Stimulated activated CD4-positive, alpha-beta T cell treated with anti-CD3 and anti-CD28 coated beads, Interleukin-12 subunit alpha, Interleukin-12 subunit beta, amount 100 ng/mL, for 48 hours (primary cell): ENCODE results near the gene LMAN1.
A peak's percentile ranks its signal among the peaks of the same experiment; 100 is the strongest.

Source experiments
- DNase-seq, 3 donors: peaks; one replicate each; pipeline ENCODE4 v3.0.0-alpha.2; 2020; ENCODE audit warnings: low read depth in 2 of 3, low spot score in 1 of 3

The LMAN1 gene, protein sequence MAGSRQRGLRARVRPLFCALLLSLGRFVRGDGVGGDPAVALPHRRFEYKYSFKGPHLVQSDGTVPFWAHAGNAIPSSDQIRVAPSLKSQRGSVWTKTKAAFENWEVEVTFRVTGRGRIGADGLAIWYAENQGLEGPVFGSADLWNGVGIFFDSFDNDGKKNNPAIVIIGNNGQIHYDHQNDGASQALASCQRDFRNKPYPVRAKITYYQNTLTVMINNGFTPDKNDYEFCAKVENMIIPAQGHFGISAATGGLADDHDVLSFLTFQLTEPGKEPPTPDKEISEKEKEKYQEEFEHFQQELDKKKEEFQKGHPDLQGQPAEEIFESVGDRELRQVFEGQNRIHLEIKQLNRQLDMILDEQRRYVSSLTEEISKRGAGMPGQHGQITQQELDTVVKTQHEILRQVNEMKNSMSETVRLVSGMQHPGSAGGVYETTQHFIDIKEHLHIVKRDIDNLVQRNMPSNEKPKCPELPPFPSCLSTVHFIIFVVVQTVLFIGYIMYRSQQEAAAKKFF

DNA sequence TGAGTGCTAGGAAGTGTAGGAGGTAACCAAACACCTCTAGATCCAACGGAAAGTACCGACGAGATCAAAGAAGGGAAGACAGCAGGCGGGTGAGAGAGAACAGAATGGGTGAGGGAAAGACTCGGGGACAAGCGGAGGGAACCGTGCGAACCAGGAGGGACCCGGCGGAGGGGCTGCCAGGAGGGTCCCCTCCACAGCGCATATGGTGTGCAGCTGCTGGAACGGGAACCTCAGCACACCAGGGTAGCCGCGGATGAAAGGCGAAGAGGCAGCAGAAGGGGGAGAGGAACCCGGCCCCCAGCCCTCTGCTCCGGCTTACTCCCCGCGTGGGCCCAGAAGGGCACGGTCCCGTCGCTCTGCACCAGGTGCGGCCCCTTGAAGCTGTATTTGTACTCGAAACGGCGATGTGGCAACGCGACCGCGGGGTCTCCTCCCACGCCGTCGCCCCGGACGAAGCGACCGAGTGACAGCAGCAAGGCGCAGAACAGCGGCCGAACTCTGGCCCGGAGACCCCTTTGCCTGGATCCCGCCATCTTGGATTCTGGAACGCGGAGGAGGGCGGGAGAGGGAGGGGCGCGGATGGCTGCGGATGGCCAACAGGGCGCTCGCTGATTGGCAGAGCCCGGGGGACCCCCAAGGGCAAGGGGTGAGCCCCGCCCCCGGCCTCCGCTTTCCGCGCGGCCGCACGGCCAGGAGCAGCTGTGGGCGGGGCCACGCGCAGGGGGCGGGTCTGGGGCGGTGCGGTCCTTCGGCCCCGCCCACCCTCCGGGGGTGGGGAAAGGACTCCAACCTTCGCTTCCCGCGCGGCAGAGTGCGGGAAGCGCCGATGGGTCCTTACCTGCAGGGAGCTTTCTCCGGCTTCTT lies at the start of gene LMAN1:
TSS of gene LMAN1 (minus strand) at position 554 of the 864 bp plus-strand sequence. CDS start at position 533, 21 bp downstream.
- DNase-seq, result peak; percentile 87 to 91 (median 87)

DNA sequence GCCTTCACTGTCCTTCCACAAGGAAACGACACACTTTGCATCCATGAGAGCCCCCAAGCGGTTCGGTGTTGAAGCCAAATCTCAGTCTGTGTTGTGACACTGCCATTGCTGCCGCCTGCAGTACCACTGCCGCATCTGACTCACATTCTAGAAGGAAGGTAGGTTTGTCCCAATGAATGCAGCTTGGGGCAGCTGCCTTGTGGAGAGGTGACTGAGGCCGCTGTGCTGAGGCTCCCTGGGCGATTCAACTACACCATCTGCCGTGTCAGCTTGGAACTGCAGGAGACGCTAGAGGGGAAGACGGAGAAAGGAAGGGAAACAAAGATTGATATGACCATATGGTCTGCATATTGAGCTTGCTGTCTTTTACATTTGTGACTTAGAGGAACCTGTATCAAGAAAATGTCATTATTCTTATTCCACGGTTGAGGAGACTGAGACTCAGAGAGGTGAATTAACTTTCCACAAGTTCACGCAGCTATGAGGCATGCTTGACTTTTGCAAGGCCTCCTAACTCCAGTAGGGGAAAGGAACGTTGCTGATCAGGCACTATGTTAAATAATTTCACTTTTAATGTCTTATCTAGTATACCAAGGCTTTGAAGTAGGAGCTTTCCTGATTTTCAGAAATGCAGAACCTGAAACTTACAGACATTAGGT lies 43.5 kb upstream of the LMAN1 start:
- peak; percentile 56 to 77 (median 66) for DNase-seq

DNA sequence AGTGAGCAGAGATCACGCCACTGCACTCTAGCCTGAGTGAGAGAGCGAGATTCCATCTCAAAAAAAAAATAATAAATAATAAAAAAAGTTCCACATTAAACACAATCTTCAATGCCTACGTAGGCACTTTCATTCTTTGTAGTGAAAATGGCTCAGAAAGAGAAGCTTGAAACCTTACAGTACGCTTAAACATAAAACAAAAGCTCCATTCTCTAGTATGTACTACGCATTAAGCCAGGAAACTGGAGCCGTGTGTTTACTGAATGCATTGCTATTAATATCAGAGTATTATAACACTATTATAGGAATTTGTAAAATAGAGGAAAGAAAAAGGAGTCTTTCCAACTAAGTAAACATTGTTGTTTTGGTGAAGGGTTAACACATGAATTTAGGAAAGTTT lies 41.3 kb upstream of the LMAN1 start:
- no peak for DNase-seq

DNA sequence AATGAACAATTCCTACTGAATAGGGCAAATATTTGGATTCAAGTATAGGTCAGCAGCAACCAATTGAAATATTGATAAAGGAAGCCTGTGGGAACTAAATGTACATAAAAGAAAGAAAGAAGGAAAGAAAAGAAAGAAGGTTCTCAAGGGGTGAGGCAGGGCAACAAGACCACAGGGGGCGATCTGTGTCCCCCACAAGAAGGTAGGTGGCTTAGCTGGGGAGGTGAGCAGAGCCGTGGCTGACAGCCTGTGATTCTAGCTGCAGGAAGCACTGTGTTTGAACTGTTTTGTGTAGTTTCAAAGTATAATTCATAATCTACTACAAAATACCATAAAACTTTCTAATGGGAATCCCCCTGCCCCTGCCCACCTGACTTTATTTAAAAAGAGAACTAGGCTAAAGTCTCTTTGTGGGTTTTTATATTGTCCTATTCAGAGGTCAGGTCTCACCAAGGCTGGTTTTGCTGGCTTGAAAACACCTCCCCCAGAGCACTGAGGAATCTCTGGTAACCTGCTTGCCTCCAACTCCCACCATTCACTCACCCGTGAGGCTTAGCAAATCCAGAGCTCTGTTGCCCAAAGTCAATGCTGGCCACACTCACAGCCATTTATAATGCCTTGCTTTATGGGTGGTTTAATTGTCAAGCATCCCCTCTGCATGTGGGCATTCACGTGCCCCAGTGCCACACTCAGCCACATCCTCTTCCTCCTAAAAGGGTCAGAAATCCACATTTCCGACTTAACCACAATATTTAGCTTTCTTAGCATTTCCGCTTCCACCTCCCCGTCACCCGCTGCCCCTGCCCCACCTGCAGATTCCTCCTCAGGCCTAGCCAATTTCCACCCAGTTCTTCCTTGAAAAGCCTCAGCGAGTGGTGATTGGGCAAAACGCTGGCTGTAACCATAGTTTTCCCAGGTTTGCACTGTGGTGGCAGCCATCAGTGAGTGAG lies 36.4 kb upstream of the LMAN1 start:
- DNase-seq, result no peak

DNA sequence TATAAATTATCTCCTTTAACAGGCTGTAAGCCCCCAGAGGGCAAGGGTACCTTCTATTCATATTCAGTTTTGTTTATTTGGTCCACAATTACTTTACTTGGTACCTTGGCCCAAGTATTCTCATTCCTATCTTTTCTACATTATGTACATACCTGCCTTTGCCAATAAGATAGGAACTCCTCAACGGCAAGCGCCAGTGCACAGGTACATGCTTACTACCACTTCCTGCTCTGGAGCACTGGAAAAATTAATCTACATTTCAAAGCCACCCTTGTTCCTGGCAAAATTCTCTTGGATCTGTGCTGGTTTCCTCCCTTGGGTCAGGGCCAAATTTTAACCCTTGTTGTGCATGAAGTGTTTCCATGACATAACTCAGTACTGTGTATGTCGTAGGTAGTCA lies 34.3 kb upstream of the LMAN1 start:
- DNase-seq, result no peak

DNA sequence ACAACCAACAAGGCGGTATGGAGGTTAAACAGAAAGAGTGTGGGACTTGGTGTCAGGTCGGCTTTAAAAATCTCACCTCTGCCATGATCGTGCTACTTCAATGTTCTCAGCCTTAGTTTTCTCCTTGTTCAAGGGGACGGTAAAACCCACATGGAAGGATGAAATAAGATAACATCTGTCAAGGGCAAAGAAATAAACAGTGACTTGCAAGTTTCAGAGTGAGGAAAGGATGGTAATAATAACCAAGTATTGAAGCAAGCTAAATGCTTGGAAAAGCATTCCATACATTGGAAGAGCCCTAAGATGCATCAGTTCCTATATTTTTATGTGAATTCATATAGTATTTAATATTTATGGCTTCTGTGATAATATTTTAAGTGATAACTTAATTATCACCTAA lies 29.8 kb upstream of the LMAN1 start:
- DNase-seq, result no peak

DNA sequence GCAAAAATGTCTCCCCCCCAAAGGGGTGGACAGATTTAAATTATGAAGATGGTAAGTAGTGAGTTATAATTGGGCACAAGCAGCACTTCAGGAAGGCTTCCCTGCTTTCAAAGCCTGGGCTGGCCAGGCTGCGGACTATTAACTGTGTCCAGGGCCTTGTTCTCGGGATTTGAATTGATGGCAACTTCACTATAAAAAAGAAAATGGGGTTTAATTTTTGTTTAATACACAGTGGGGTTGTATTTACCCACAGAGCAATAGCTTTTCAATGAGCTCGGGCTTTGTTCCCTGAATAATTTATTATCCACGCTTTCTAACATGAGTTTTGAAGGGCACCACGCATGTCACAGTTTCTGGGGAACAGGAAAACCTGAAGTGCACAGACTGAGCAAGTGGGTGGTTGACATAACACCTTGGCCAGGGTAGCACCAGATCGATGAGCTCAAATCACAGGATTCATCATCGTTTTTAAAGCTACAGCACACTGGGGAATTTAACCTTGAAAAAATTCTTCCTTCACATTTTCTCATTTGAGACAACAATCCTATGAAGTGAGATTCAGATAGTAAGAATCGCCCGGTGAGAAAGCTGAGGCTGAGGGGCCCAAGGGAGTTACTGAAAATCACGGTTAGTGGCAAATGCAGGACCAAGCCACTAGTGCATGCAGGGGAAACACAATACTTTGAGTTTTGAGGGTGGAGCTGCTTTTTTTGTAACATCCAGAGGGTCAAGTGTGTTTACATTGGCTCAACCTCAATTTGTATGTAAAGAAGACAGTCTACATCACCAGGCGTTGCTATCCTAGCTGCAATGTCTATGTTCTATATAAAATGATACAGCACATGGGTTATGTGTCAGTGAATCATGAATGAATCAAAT lies 28.9 kb upstream of the LMAN1 start:
- DNase-seq, result no peak

DNA sequence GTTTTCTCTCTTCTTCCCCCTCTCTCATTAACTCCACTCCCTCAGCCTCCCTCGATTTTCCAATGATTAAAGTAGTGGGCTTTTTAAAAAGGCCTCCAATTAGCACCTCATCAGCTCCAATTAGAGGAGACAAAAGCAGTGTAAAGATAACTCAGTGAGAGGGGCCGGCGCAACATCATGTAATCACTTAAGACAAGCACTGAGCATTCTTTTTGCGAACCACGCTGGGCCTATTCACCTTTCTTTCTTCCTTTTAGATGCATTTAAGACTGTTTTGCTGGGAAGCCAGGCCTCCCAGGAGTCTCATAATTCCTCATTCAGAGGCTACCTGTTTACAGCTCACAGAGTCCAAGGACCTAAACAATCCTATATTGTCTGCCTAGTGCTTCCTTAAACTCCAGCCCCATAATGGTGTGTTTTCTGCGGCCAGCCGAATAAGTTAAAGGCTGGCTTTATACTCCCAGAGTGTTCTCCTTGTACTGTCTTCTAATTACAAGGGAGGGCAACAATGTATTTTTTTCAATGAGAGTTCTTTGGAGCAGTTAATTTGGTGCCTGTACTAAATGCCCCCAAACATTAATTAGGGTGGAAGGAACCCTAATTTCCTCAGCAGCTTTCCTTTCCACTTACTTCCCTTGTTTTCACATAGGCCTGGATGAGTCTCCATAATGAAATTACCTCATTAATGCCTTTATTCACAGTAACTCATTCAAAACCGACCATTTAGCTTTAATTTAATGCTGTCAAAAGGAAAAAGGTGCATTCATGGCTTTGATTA lies 28.0 kb upstream of the LMAN1 start:
- no peak for DNase-seq

DNA sequence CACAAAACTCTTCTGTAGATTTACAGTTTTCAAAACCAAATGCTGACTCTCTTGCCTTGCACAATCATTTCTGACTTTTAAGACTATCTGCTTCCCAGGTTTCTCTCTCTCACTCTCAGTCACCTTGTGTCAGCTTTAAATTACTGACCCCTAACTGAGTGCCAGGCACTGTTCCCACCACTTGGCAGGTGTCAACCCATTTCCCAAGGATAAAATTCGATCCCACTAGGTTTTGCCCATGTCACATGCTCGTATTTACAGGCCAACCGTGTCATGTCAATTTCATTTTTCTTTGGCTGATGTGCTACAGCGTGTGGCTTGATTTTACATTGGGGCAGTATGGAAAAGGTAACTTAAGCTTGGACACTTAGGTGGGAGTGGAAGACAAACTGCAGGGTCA lies 26.1 kb upstream of the LMAN1 start:
- DNase-seq, result no peak

DNA sequence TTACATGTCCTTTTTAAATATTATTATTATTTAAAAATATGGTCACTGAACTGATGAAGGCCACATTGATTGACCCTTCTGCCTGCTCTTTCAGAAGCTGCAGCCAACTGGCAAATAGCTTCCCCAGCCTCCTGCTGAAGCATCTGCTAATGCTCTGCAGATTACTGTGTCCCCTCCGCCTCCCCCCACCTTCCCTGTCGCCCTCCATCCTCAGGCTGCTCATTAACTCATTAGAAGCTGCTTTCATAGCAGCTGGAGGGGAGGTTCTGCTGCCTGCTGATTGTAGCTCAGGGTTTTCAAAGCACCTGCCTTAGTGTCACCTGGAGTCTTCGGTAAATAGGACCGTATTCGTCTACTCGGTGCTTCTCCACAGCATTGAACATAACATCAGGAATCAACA lies 24.8 kb upstream of the LMAN1 start:
- DNase-seq, result no peak

DNA sequence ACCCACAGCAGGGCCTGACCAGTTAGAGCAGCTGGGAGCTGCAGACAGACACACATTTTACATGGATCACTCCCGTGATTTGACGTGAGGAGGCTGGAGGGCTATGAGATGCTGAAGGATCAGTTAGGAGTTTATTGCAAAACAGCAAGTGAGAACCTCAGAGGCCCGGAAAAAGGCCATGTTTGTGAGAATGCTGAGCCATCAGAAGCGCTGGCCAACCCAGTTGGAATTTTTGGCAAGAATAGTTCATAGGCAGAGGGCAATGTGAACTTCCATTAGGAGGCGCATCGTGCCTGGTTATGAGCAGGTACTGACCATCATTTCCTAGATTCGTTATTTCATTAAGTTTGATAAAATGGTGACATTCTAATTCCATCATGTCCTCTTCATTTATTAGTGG lies 23.3 kb upstream of the LMAN1 start:
- no peak for DNase-seq

DNA sequence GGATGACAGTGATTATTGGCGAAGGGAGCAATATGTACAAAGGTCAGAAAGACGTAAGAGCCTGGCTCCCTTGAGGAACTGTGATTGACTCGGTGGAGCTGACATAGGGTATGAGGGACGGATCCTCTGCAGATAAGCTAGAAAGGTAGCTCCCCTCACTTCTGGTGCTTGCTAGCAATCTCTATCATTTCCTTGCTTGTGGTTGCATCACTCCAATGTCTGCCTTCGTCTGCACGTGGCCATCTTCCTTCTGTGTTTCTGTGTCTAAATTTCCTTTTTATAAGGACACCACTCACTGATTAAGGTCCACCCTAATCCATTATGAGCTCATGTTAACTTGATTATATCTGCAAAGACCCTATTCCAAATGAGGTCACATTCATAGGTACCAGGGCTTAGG lies 22.9 kb upstream of the LMAN1 start:
- DNase-seq, result no peak

DNA sequence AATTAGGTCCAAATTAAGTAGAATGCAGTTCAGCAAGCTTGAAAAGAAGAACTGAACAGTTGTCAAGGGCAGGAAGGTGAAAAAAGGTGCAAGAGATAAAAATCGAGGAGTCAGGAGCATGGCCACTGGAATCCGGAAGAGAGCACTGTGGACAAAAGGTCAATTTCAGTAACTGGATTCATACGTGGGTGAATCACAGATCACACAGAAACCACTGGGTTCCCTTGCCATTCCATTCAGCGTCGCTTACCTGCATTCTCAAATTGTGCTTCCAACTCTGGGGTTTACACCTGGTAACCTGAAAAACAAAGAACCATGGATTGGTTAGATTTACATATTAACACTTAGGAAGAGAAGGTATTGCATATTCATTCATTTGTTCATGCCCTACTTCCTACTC lies 21.6 kb upstream of the LMAN1 start:
- DNase-seq, result no peak

DNA sequence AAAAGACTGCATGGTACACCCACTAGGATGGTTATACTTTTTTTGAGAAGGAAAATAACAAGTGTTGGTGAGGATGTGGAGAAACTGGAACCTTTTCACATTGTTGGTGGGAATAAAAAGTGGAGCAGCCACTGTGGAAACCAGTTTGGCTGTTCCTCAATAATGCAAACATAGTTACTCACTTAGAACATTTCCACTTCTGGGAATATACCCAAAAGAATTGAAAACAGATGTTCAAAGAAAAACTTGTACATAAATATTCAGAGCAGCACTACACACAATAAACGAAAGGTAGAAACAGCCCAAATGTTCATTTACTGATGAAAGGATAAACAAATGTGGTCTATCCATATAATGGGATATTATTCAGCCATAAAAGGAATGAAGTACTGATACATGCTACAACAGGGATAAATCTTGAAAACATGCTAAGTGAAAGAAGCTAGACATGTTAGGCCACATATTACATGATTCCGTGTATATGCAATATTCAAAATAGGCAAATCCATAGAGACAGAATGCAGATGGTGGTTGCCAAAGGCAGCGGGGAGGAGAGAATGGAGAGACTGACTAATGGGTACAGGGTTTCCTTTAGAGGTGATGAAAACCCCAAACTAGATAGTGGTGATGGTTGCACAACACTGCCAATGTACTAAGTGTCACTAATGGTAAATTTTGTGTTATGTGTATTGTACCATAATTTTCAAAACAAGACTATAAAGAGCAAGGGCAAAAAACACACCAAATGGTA lies 20.9 kb upstream of the LMAN1 start:
- DNase-seq, result no peak

DNA sequence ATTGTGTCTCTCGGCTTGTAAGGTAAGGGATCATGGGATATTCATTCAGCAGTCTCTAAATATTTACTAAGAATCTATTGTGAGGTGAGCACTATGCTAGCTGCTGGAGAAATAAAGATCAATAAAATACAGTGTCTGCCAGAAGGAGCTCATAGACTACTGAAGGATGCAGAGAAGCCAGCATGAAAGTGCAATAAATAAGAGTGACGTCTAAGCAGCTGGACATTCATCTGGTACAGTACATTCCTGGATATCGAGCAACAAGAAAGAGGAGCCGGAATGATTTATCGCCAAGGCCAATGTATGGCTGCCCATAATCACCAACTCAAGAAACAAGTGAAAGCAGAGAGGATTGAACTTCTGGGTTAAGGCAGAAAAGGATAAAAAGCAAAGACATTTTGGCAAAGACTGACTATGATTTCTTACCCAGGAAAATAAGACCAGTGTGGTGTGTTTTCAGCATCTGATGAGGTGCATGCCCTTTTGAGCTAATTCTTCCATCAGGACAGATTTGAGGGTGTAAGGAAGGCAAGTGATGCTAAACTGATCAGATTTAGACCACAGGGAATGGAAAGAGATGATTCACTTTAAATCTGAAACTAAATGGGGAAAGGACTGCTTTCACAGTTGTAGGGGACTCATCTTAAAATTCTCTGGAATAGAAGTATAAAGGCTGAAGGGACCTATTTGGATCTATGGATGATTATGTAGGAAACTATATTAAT lies 18.7 kb upstream of the LMAN1 start:
- no peak for DNase-seq

DNA sequence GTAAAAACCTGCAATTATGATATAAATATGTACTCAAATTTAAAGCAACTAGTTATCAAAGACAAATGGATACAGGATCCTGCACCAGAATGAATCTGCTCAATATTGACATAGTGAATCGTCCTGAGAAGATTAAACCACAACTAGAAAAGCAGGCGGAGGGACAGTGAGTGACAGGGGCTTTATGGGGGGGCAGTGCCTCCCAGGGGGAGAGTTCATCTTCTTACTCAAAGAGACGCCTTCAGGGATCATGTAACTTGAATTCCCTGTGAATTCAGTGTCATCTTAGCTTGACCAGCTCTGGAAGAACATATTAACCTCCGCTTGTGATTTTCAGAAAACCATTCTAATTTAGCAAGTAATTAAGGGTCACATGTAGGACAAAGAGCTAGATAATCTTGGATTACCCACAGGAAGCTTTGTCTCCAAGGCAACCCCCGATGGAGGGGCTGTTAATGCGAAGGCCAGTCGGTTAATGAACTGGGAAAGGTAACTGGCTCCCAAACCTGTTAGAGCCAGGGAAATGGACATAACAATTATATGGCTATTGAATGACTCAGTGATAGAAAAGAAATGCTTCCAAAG lies 17.4 kb upstream of the LMAN1 start:
- DNase-seq, result no peak

DNA sequence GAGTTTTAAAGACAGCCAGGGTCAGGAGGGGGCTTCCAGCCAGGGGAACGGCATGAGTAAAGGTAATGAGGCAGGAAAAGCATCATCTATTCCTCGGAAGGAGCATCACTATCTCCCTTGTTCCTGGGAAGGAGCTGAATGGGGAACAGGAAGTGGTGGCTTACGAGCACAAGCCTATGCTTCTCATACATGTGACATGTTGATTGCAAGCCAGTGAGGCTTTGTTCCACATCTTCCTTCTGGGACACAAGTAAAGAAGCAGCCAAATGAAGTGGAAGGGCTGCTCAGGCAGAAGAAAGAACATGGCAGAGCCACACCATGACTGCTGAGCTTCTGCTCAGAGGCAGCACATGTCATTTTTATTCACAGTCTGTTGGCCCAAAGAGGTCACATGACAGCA lies 15.1 kb upstream of the LMAN1 start:
- DNase-seq, result no peak
